PFSK-1 (cell line): Measurements from ENCODE around the gene TCP11L1.

Experiments used
- FOXP2 ChIP-seq: optimal IDR thresholded peaks from 2 replicates; pipeline ENCODE3; 2011; ENCODE audit warnings: borderline replicate concordance, control low read depth, inconsistent platforms; ENCODE audit not compliant: insufficient read depth; ENCODE audit errors: extremely low read length, extremely low read depth
- POLR2AphosphoS5 ChIP-seq: IDR thresholded peaks from 2 replicates; pipeline ENCODE4 v1.6.1; 2012; ENCODE audit warnings: low read depth, mild to moderate bottlenecking, control low read depth, low read length, moderate library complexity
- SIN3A ChIP-seq: IDR thresholded peaks from 2 replicates; pipeline ENCODE4 v1.6.1; 2012; ENCODE audit warnings: mild to moderate bottlenecking, low read length, moderate library complexity, borderline replicate concordance; ENCODE audit not compliant: insufficient read depth
- TAF1 ChIP-seq: IDR thresholded peaks from 2 replicates; pipeline ENCODE4 v1.6.1; 2012; ENCODE audit warnings: low read length, control low read depth, borderline replicate concordance; ENCODE audit not compliant: insufficient read depth
- TF ChIP-seq, protein P1 (sequence below), 2 experiments: IDR thresholded peaks; 2 replicates each; pipeline versions ENCODE4 v1.6.1 to v1.8.0; 2011 to 2012; ENCODE audit warnings: low read depth in 2 of 2, low read length in 2 of 2, control low read depth in 1 of 2, inconsistent platforms in 1 of 2, mild to moderate bottlenecking in 1 of 2, moderate library complexity in 1 of 2; ENCODE audit not compliant: insufficient read depth in 1 of 2

TCP11L1 gene

GRCh38 chr11:33017965-33018364, 21.4 kb upstream of the TCP11L1 start:
- TF ChIP-seq, protein P1, sequence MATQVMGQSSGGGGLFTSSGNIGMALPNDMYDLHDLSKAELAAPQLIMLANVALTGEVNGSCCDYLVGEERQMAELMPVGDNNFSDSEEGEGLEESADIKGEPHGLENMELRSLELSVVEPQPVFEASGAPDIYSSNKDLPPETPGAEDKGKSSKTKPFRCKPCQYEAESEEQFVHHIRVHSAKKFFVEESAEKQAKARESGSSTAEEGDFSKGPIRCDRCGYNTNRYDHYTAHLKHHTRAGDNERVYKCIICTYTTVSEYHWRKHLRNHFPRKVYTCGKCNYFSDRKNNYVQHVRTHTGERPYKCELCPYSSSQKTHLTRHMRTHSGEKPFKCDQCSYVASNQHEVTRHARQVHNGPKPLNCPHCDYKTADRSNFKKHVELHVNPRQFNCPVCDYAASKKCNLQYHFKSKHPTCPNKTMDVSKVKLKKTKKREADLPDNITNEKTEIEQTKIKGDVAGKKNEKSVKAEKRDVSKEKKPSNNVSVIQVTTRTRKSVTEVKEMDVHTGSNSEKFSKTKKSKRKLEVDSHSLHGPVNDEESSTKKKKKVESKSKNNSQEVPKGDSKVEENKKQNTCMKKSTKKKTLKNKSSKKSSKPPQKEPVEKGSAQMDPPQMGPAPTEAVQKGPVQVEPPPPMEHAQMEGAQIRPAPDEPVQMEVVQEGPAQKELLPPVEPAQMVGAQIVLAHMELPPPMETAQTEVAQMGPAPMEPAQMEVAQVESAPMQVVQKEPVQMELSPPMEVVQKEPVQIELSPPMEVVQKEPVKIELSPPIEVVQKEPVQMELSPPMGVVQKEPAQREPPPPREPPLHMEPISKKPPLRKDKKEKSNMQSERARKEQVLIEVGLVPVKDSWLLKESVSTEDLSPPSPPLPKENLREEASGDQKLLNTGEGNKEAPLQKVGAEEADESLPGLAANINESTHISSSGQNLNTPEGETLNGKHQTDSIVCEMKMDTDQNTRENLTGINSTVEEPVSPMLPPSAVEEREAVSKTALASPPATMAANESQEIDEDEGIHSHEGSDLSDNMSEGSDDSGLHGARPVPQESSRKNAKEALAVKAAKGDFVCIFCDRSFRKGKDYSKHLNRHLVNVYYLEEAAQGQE (IDR thresholded peaks at IDR 0.05; ENCODE audit: insufficient read depth in 1 of 2, low read depth in 2 of 2, low read length in 2 of 2) = no peak
- no peak for TF ChIP-seq SIN3A
- TF ChIP-seq FOXP2 = no peak
- no peak for TF ChIP-seq TAF1
- TF ChIP-seq POLR2AphosphoS5 = no peak

GRCh38 chr11:33018840-33019239, 20.5 kb upstream of the TCP11L1 start:
- TF ChIP-seq FOXP2 (no peak), POLR2AphosphoS5 (no peak), SIN3A (no peak), TAF1 (no peak)
- TF ChIP-seq, protein P1 (IDR thresholded peaks at IDR 0.05; ENCODE audit: insufficient read depth in 1 of 2, low read depth in 2 of 2, low read length in 2 of 2) = no peak

GRCh38 chr11:33021501-33021900, 17.9 kb upstream of the TCP11L1 start:
- no peak for TF ChIP-seq FOXP2
- TF ChIP-seq TAF1 = no peak
- no peak for TF ChIP-seq SIN3A
- TF ChIP-seq POLR2AphosphoS5 = no peak
- TF ChIP-seq, protein P1 (IDR thresholded peaks at IDR 0.05; ENCODE audit: insufficient read depth in 1 of 2, low read depth in 2 of 2, low read length in 2 of 2) = no peak

DNA sequence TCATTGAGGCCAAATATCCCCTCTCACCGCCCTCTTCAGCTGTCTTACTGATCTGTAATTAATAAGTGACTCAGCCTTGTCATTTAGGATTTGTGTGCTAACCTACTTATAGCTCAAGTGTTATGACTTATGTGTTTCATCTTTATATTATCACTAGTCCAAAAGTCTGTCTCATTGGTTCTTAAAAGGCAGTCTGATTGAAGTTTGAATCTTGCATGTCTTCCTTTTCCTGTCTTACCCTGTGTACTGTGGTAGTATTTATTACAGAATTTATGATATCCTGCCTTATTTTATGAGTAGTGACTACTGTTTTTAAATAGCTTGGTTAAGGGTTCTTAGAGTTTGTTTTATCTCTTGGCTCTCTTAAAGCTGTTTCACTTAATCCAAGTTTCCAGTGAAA, 17.4 kb upstream of the TCP11L1 start:
- TF ChIP-seq, protein P1 (IDR thresholded peaks at IDR 0.05; ENCODE audit: insufficient read depth in 1 of 2, low read depth in 2 of 2, low read length in 2 of 2) = no peak

DNA sequence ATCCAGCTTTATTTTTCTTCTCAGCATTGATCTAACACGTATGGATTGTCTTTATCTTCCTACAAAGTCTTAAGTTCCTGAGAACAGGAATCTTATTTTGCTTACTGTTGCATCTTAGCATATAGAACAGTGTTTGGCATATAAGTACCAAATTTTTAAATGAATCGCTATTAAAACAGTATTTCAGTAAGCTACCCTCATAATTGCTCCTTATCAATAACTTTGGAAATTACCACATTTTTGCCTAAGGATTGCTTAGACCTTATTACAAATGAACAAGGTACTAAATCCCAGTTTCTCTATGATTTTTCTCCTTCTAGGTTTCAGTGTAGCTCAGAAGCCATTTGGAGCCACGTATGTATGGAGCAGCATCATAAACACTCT, 14.0 kb upstream of the TCP11L1 start:
- TF ChIP-seq POLR2AphosphoS5 (no peak), SIN3A (no peak), FOXP2 (no peak), TAF1 (no peak)
- TF ChIP-seq, protein P1 (IDR thresholded peaks at IDR 0.05; ENCODE audit: insufficient read depth in 1 of 2, low read depth in 2 of 2, low read length in 2 of 2) = no peak
